SJCRH30 (cell line): ENCODE results near the gene IMPDH1. TPM values are rescaled to one million over a fixed set of nuclear protein-coding genes. Genes with fewer than 3 reads are reported as not detected.

ENCODE experiments used
- DNase-seq, 2 experiments: peaks; one replicate each; pipeline ENCODE4 v3.0.0-alpha.2; 2015 to 2020
- H3K27ac ChIP-seq: fragments of 250-450 bp; sonication (Bioruptor Pico); 2 replicates; pipeline ENCODE4 v1.5.1; 2020; ENCODE audit warnings: mild to moderate bottlenecking, moderate library complexity
- H3K27me3 ChIP-seq: fragments of 250-450 bp; sonication (Bioruptor Pico); 2 replicates; pipeline ENCODE4 v1.5.1; 2020; ENCODE audit warnings: mild to moderate bottlenecking, moderate library complexity
- H3K36me3 ChIP-seq: fragments of 250-450 bp; sonication (Bioruptor Pico); 2 replicates; pipeline ENCODE4 v1.5.1; 2020; ENCODE audit warnings: mild to moderate bottlenecking, moderate library complexity
- H3K4me1 ChIP-seq: fragments of 250-450 bp; sonication (Bioruptor Pico); 2 replicates; pipeline ENCODE4 v1.5.1; 2020; ENCODE audit warnings: mild to moderate bottlenecking, moderate library complexity
- H3K4me3 ChIP-seq: fragments of 250-450 bp; sonication (Bioruptor Pico); 2 replicates; pipeline ENCODE4 v1.5.1; 2020; ENCODE audit warnings: mild to moderate bottlenecking, moderate library complexity
- H3K9me3 ChIP-seq: fragments of 250-450 bp; sonication (Bioruptor Pico); replicated peaks from 2 replicates; pipeline ENCODE4 v1.5.1; 2020; ENCODE audit warnings: mild to moderate bottlenecking, moderate library complexity
- total RNA-seq: library from RNA; depleted of rRNA; stranded (reverse); fragments of >200 nt; shearing (Covaris generic); gene quantifications from 2 replicates; pipeline ENCODE4 v1.2.3, GENCODE V29; 2014

IMPDH1 gene
- total RNA-seq, 1 experiment from 2014 or later, result 43.2 TPM

- no peak for DNase-seq
- H3K4me1 ChIP-seq, result no peaks in the 10 kb centered on the region
- no peak overlapping the region for H3K27ac ChIP-seq
- H3K27me3 ChIP-seq, result no peaks in the 10 kb centered on the region
- H3K36me3 ChIP-seq, result no peaks in the 10 kb centered on the region
- H3K9me3 ChIP-seq, result no peaks in the 10 kb centered on the region
- H3K4me3 ChIP-seq, result no peak overlapping the region
These were observed 36.5 kb upstream of the IMPDH1 start for GRCh38 chr7:128446306-128446705.

GRCh38 chr7:128443831-128444600 is 34.2 kb upstream of the IMPDH1 start:
- no peak for DNase-seq
- no peaks in the 10 kb centered on the region for H3K27me3 ChIP-seq
- H3K4me1 ChIP-seq, result no peaks in the 10 kb centered on the region
- H3K4me3 ChIP-seq, result no peak overlapping the region
- no peaks in the 10 kb centered on the region for H3K36me3 ChIP-seq
- H3K9me3 ChIP-seq, result no peaks in the 10 kb centered on the region
- H3K27ac ChIP-seq, result no peak overlapping the region

GRCh38 chr7:128442356-128442755 is 32.6 kb upstream of the IMPDH1 start:
- no peak for DNase-seq
- H3K9me3 ChIP-seq, result no peaks in the 10 kb centered on the region
- H3K4me1 ChIP-seq, result no peaks in the 10 kb centered on the region
- 0 out of 2 replicates have a peak, but pooled peaks cover 2% of the 10 kb centered on the region for H3K27me3 ChIP-seq
- H3K4me3 ChIP-seq, result no peak overlapping the region
- H3K27ac ChIP-seq, result no peak overlapping the region
- H3K36me3 ChIP-seq, result no peaks in the 10 kb centered on the region

- Histone ChIP-seq H3K4me1 (0 out of 2 replicates have a peak, but pooled peaks cover 3% of the 10 kb centered on the region), H3K9me3 (no peaks in the 10 kb centered on the region), H3K27me3 (0 out of 2 replicates have a peak, but pooled peaks cover 6% of the 10 kb centered on the region), H3K4me3 (no peak overlapping the region), H3K36me3 (no peaks in the 10 kb centered on the region), H3K27ac (no peak overlapping the region)
- DNase-seq, result no peak
These were observed 27.9 kb upstream of the IMPDH1 start for GRCh38 chr7:128437426-128438332.

GRCh38 chr7:128435327-128435686 is 25.5 kb upstream of the IMPDH1 start:
- H3K27me3 ChIP-seq, result 0 out of 2 replicates have a peak, but pooled peaks cover 6% of the 10 kb centered on the region
- H3K4me3 ChIP-seq, result no peak overlapping the region
- no peak overlapping the region for H3K27ac ChIP-seq
- H3K4me1 ChIP-seq, result peaks cover 7% of the 10 kb centered on the region; the same call in 1 of the 2 replicates
- H3K9me3 ChIP-seq, result no peaks in the 10 kb centered on the region
- no peak for DNase-seq
- no peaks in the 10 kb centered on the region for H3K36me3 ChIP-seq

- no peak for DNase-seq
- H3K9me3 ChIP-seq, result no peaks in the 10 kb centered on the region
- H3K27me3 ChIP-seq, result 0 out of 2 replicates have a peak, but pooled peaks cover 6% of the 10 kb centered on the region
- no peaks in the 10 kb centered on the region for H3K36me3 ChIP-seq
- no peak overlapping the region for H3K4me3 ChIP-seq
- H3K27ac ChIP-seq, result no peak overlapping the region
- H3K4me1 ChIP-seq, result peaks cover 7% of the 10 kb centered on the region; the same call in 1 of the 2 replicates
These were observed 24.9 kb upstream of the IMPDH1 start for GRCh38 chr7:128434413-128435326.

GRCh38 chr7:128431754-128432153 is 22.0 kb upstream of the IMPDH1 start:
- Histone ChIP-seq H3K4me1 (peaks cover 10% of the 10 kb centered on the region; the same call in 1 of the 2 replicates), H3K36me3 (no peaks in the 10 kb centered on the region), H3K27ac (no peak overlapping the region), H3K4me3 (no peak overlapping the region), H3K27me3 (0 out of 2 replicates have a peak, but pooled peaks cover 2% of the 10 kb centered on the region), H3K9me3 (no peaks in the 10 kb centered on the region)
- DNase-seq, result no peak

GRCh38 chr7:128431221-128431620 is 21.4 kb upstream of the IMPDH1 start:
- H3K4me3 ChIP-seq, result no peak overlapping the region

GRCh38 chr7:128430207-128430606 is 20.4 kb upstream of the IMPDH1 start:
- H3K9me3 ChIP-seq, result no peaks in the 10 kb centered on the region
- 0 out of 2 replicates have a peak, but pooled peaks cover 2% of the 10 kb centered on the region for H3K27me3 ChIP-seq
- no peaks in the 10 kb centered on the region for H3K36me3 ChIP-seq
- no peak for DNase-seq
- no peak overlapping the region for H3K27ac ChIP-seq
- H3K4me3 ChIP-seq, result no peak overlapping the region
- H3K4me1 ChIP-seq, result peaks cover 10% of the 10 kb centered on the region; the same call in 1 of the 2 replicates

More at GRCh38 chr7:128431221-128431620, 21.4 kb upstream of the IMPDH1 start:
- Histone ChIP-seq H3K36me3 (no peaks in the 10 kb centered on the region), H3K4me1 (peaks cover 10% of the 10 kb centered on the region; the same call in 1 of the 2 replicates), H3K9me3 (no peaks in the 10 kb centered on the region), H3K27me3 (0 out of 2 replicates have a peak, but pooled peaks cover 2% of the 10 kb centered on the region), H3K27ac (no peak overlapping the region)
- peak; percentile 21 to 34 for DNase-seq

GRCh38 chr7:128427289-128427891 is 17.6 kb upstream of the IMPDH1 start:
- H3K36me3 ChIP-seq, result no peaks in the 10 kb centered on the region
- no peaks in the 10 kb centered on the region for H3K27me3 ChIP-seq
- DNase-seq, result peak; percentile 36 to 84
- H3K4me1 ChIP-seq, result peaks cover 7% of the 10 kb centered on the region
- H3K27ac ChIP-seq, result no peak overlapping the region
- no peak overlapping the region for H3K4me3 ChIP-seq
- H3K9me3 ChIP-seq, result no peaks in the 10 kb centered on the region

- Histone ChIP-seq H3K27ac (no peak overlapping the region), H3K4me1 (peaks cover 3% of the 10 kb centered on the region), H3K27me3 (no peaks in the 10 kb centered on the region), H3K4me3 (no peak overlapping the region), H3K9me3 (no peaks in the 10 kb centered on the region), H3K36me3 (no peaks in the 10 kb centered on the region)
- peak; percentile 66 to 89 for DNase-seq
These were observed 16.1 kb upstream of the IMPDH1 start for GRCh38 chr7:128425850-128426249.

- no peak for DNase-seq
- Histone ChIP-seq H3K4me3 (no peak overlapping the region), H3K9me3 (no peaks in the 10 kb centered on the region), H3K36me3 (no peaks in the 10 kb centered on the region), H3K27me3 (no peaks in the 10 kb centered on the region), H3K4me1 (peaks cover 3% of the 10 kb centered on the region), H3K27ac (no peak overlapping the region)
These were observed 15.0 kb upstream of the IMPDH1 start for GRCh38 chr7:128424686-128425275.

- Histone ChIP-seq H3K4me1 (no peaks in the 10 kb centered on the region; the same call in none of the 2 replicates), H3K27ac (no peak overlapping the region), H3K4me3 (no peak overlapping the region), H3K27me3 (no peaks in the 10 kb centered on the region; the same call in 1 of the 2 replicates), H3K36me3 (no peaks in the 10 kb centered on the region), H3K9me3 (no peaks in the 10 kb centered on the region)
- no peak for DNase-seq
These were observed 13.1 kb upstream of the IMPDH1 start for GRCh38 chr7:128422842-128423241.
